ES-I3 (cell line): ENCODE measurements around the gene TSC22D1.

Source experiments
- H3K36me3 ChIP-seq: 2 replicates; pipeline ENCODE4 v1.6.1; 2013; ENCODE audit warnings: mild to moderate bottlenecking, low read length, control low read depth, moderate library complexity; ENCODE audit not compliant: insufficient read depth
- H3K4me1 ChIP-seq: 2 replicates; pipeline ENCODE4 v1.6.1; 2013; ENCODE audit warnings: mild to moderate bottlenecking, control low read depth, low read length; ENCODE audit not compliant: insufficient read depth
- H3K9ac ChIP-seq: 2 replicates; pipeline ENCODE4 v1.6.1; 2013; ENCODE audit warnings: low read depth, mild to moderate bottlenecking, low read length, moderate library complexity
- H3K9me3 ChIP-seq: 2 replicates; pipeline ENCODE4 v1.6.1; 2013; ENCODE audit warnings: mild to moderate bottlenecking, low read length, moderate library complexity; ENCODE audit not compliant: control insufficient read depth, insufficient read depth

Gene TSC22D1

GRCh38 chr13:44507639-44508038 is 68.5 kb downstream of the TSC22D1 start:
- Histone ChIP-seq H3K9me3 (no peaks in the 10 kb centered on the region), H3K4me1 (peaks cover 14% of the 10 kb centered on the region), H3K36me3 (no peaks in the 10 kb centered on the region), H3K9ac (no peak overlapping the region)

GRCh38 chr13:44506719-44507118 is 69.4 kb downstream of the TSC22D1 start:
- peaks cover 14% of the 10 kb centered on the region for H3K4me1 ChIP-seq
- H3K9me3 ChIP-seq: no peaks in the 10 kb centered on the region
- H3K36me3 ChIP-seq: no peaks in the 10 kb centered on the region
- H3K9ac ChIP-seq: no peak overlapping the region

- Histone ChIP-seq H3K9me3 (no peaks in the 10 kb centered on the region), H3K4me1 (peaks cover 14% of the 10 kb centered on the region), H3K9ac (no peak overlapping the region), H3K36me3 (no peaks in the 10 kb centered on the region)
Observed at GRCh38 chr13:44506251-44506650, 69.9 kb downstream of the TSC22D1 start.

- H3K4me1 ChIP-seq: peaks cover 14% of the 10 kb centered on the region
Observed at GRCh38 chr13:44504116-44504515, 72.0 kb downstream of the TSC22D1 start.

DNA sequence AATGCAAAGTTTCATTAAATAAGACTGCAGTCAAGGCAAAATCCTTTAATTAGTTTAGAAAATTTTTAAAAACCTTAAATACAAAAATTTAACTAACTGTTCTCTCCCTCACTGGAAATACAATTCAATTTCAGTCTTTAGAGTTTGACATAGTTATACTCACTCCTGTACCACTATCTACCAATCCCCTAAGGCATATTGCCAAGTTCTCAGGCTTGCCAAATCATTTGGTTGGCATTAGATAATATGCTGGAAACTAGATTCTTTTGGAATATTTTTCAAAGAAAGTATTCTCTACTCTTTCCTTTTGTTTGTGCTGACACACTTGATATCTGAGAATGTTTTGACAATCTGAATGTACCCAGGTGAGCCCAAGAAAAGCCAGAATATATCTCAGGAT is 77.2 kb downstream of the TSC22D1 start:
- Histone ChIP-seq H3K4me1 (no peaks in the 10 kb centered on the region), H3K9me3 (no peaks in the 10 kb centered on the region; the same call in 1 of the 2 replicates), H3K36me3 (no peaks in the 10 kb centered on the region), H3K9ac (no peak overlapping the region)

More at GRCh38 chr13:44504116-44504515, 72.0 kb downstream of the TSC22D1 start:
- H3K9me3 ChIP-seq: no peaks in the 10 kb centered on the region
- H3K9ac ChIP-seq: no peak overlapping the region
- no peaks in the 10 kb centered on the region for H3K36me3 ChIP-seq

DNA sequence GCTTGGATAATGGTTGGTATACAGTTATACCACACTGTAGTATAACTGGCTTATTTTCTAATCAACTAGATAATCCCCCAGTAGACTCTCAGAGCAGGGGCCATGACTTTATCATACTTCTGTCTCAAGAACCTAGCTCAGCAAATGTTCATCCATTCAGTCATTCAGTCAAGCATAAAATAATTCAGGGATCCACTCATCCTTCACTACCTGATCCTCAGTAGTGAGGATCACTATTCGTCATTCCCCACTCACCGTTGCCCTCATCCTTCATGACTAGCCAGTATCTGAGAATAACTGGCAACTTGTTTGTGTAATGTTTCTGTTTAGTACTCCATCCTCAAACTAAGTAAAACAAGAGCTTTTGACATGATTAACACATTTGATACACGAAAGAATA is 77.6 kb downstream of the TSC22D1 start:
- Histone ChIP-seq H3K9me3 (no peaks in the 10 kb centered on the region; the same call in 1 of the 2 replicates), H3K4me1 (peaks cover 3% of the 10 kb centered on the region; the same call in 1 of the 2 replicates), H3K9ac (no peak overlapping the region), H3K36me3 (no peaks in the 10 kb centered on the region)

DNA sequence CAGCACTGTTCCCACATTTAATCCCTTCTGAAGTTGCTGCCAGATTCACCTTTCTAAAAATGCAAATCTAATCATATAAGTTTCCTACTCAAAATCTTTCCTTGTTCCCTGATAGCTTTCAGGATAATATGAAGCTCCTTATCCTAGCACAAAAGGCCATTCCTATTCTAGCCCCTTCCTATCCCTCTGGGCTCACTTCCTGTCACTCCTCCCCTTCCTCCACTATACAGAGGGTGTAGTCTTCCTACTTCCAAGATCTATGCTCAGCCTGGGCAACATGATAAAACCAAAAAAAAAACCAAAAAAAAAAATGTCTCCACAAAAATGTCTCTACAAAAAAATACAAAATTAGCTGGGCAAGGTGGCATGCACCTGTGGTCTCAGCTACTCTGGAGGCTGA is 78.3 kb downstream of the TSC22D1 start:
- Histone ChIP-seq H3K36me3 (no peaks in the 10 kb centered on the region), H3K9me3 (no peaks in the 10 kb centered on the region; the same call in 1 of the 2 replicates), H3K4me1 (peaks cover 9% of the 10 kb centered on the region), H3K9ac (no peak overlapping the region)

DNA sequence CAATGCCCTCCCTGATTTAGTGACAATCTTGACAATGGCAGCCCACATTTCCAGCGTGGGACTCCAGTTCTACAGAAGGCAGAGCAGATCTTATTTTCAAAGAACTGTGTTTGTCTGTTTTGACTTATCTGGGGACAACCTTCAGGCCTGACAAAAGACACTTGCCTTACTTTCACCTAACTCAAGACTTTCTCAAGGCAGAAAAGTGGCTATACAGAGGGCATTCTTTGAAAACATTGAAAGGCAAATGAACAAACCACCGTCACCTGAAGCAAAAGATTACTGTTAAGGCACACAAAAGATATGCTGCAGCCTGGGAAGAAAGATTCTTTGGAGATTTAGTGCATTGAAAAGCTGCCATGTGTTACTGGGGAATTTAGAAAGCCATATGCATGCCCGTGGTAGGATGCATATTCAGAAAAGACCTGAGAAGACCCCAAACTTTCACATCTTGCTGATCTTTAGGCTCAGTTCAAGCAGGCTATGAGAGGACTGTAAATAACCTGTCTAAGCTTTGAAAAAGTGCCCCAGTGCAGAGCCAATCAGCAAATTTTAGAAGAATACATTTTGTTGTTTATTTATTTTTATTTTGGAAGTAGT is 82.8 kb downstream of the TSC22D1 start:
- Histone ChIP-seq H3K36me3 (no peaks in the 10 kb centered on the region), H3K4me1 (peaks cover 10% of the 10 kb centered on the region), H3K9me3 (no peaks in the 10 kb centered on the region; the same call in 1 of the 2 replicates), H3K9ac (no peak overlapping the region)

DNA sequence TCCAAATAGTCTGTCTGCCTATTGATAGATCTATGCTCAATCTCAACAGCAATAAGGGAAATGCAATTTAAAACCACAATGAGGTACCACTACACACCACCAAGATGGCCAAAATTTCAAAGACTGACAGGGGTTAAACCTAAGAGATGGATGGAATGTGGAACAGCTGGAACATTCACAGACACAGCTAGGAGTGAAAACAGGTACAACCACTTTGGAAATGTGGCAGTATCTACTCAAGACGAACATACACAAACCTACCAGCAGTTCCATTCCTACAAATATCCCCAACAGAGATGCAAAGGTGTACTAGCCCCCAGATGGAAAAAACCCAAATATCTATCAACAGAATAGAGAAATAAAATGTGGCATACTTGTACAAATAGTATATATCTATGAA is 86.4 kb downstream of the TSC22D1 start:
- Histone ChIP-seq H3K4me1 (peaks cover 10% of the 10 kb centered on the region), H3K9ac (no peak overlapping the region), H3K9me3 (no peaks in the 10 kb centered on the region; the same call in 1 of the 2 replicates), H3K36me3 (no peaks in the 10 kb centered on the region)

DNA sequence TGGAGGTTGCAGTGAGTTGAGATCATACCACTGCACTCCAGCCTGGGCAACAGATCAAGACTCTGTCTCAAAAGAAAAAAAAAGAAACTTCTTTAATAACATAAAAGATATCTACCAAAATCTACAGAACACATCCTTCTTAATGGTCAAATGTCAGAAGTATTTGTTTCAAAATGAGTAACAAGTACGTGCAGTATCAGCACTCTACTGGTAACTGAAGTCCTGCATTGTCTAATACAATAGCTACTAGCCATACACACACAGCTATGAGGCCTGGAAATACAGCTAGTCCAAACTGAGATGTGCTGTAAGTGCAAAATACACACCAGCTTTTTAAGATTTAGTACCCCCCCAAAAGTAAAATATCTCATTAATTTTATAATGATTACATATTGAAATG is 88.1 kb downstream of the TSC22D1 start:
- Histone ChIP-seq H3K36me3 (no peaks in the 10 kb centered on the region), H3K9ac (no peak overlapping the region), H3K4me1 (peaks cover 4% of the 10 kb centered on the region), H3K9me3 (no peaks in the 10 kb centered on the region)

DNA sequence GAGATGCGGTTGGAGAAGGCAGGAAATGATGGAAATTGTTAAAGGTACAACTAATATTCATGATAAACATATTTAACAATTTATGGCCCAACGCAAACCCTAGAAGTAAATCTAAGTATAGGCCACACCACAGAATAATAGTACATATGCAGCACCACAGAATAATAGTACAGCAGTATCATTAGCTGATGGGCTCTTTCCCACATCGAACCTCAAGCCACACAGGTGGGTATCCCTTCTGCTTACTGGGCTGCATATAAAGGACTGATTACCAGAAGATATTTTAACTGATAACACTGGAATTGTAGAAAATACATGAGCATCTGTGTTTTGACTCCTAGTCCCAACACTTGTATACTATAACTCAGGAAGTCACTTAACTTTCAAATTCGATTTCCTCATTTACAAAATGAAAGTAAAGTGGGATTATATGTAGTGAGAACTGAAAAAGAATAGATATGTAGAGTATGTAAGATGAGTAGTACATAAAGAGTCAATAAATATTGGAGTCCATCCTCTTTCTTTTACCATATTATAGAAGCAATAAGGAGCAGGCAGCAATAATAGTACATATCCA is 91.5 kb downstream of the TSC22D1 start:
- Histone ChIP-seq H3K36me3 (no peaks in the 10 kb centered on the region), H3K4me1 (no peaks in the 10 kb centered on the region), H3K9me3 (no peaks in the 10 kb centered on the region), H3K9ac (no peak overlapping the region)

DNA sequence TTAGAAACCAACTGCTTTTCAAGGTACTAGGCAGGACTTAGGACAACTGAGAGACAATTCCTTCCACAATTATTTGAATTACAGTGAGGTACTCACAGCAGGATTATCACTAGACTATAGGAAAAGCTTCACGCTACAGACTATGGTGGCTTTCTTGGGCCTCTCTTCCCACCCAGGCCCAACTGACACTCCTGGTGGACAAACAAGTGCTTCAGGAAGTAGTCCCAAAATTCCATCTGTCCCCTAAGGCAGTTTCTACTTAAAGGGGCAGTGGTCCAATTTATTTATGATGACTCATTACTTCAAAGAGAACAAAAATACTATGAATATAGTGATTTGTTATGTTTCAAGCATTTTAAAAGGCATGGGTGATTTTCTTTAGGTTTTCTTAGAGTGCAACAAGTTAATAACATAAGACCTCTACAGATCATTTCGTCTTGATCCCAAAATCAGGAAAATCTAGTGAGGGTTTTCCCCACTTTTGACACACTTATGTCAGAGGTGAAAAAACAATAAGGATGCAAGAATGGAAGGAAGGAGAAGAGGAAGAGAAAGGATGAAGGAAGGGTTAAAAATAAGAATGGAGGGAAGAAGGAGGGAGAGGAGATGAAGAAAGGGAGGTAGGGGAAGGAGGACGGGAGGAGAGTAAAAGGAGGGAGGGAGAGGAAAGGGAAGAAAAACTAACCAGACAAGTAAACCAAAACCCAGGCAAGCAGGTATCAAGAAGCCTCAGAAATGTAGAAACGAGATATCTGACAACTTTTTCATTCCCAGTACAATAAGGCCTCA is 101.8 kb downstream of the TSC22D1 start:
- no peaks in the 10 kb centered on the region for H3K9me3 ChIP-seq
- peaks cover 15% of the 10 kb centered on the region; the same call in 1 of the 2 replicates for H3K4me1 ChIP-seq
- H3K9ac ChIP-seq: no peak overlapping the region
- H3K36me3 ChIP-seq: no peaks in the 10 kb centered on the region

- Histone ChIP-seq H3K9ac (no peak overlapping the region), H3K4me1 (peaks cover 15% of the 10 kb centered on the region; the same call in 1 of the 2 replicates), H3K9me3 (no peaks in the 10 kb centered on the region), H3K36me3 (no peaks in the 10 kb centered on the region)
Observed at GRCh38 chr13:44471686-44472085, 104.4 kb downstream of the TSC22D1 start.

DNA sequence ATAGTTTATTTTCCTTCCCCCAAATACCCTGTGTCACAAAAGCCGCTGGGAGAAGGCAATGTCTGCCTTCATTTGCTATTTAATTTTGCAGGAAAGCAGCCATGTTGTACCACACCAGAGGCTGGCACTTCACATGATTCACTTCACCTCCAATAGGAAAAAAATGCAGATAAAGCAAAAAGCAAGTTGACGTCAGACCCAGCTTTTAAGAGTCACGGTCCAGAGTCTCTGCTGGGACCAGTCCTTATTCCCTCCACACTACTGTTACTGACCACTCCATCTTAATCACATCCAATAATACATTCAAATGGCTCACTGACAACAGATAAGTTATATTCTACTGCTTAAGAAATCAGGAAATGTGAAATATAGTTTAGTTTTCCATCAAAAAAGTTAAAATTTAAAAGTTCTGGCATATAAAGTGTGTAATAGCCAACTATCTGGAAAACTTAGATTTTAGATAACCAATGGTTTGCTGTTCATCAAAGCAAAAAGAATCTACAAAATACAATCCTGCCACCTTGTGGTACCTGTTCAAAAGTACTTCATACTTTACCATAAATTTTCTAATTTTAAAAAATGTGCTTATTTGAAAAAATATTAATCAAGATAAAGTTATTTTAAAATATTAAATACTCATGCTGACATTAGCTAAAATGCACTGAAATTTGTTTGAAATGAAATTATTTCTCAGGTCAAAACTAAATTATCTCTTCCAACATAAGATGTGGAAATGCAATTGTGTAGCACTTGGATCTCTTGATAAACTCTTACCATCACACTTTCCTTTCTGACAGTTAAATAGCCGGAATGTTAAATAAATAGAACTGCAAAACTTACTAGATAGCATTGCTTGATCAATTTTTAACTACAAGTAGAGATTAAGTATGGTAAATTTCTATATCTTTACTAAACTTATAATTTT is 105.2 kb downstream of the TSC22D1 start:
- Histone ChIP-seq H3K36me3 (no peaks in the 10 kb centered on the region), H3K9ac (no peak overlapping the region), H3K9me3 (no peaks in the 10 kb centered on the region), H3K4me1 (peaks cover 15% of the 10 kb centered on the region; the same call in 1 of the 2 replicates)
